K562 (cell line): ENCODE measurements around the gene DAPK2. TPM values are rescaled to one million over a fixed set of nuclear protein-coding genes. Genes with fewer than 3 reads are reported as not detected.

ENCODE experiments used
- CBFA2T2 ChIP-seq: fragments of 450-650 bp; conservative IDR thresholded peaks from 2 replicates; pipeline ENCODE4 v1.6.1; 2017; ENCODE audit warnings: mild to moderate bottlenecking
- FIP1L1 ChIP-seq: fragments of 200-400 bp; formaldehyde crosslinking; IDR thresholded peaks from 2 replicates; pipeline ENCODE4 v1.6.1; 2018; ENCODE audit warnings: mild to moderate bottlenecking, low read depth, low read length; ENCODE audit not compliant: poor library complexity, severe bottlenecking
- GTF2A2 ChIP-seq: IDR thresholded peaks from 2 replicates; pipeline ENCODE4 v1.6.1; 2016; ENCODE audit warnings: mild to moderate bottlenecking, missing genetic modification characterization, missing compliant biosample characterization
- KLF10 ChIP-seq: fragments of 250-450 bp; sonication (Bioruptor Pico); IDR thresholded peaks from 2 replicates; pipeline ENCODE4 v1.6.1; 2021; ENCODE audit warnings: matching md5 sums
- MBD2 ChIP-seq: sonication (generic); IDR thresholded peaks from 2 replicates; pipeline ENCODE4 v1.6.1; 2016; ENCODE audit warnings: low read depth, borderline replicate concordance
- MYNN ChIP-seq, 2 experiments: sonication (generic); formaldehyde crosslinking in 1 of 2; IDR thresholded peaks; 2 replicates each; pipeline versions ENCODE4 v1.5.0 to v1.6.1; 2016 to 2020; ENCODE audit warnings: antibody characterized with exemption in 1 of 2, missing genetic modification reagents in 1 of 2
- NCOA4 ChIP-seq: fragments of 450-650 bp; IDR thresholded peaks from 2 replicates; pipeline ENCODE4 v1.6.1; 2018; ENCODE audit warnings: mild to moderate bottlenecking; ENCODE audit not compliant: partially characterized antibody
- PHTF2 ChIP-seq: fragments of 250-450 bp; sonication (Bioruptor Pico); IDR thresholded peaks from 2 replicates; pipeline ENCODE4 v1.5.0; 2021; ENCODE audit warnings: mild to moderate bottlenecking
- POLR2H ChIP-seq: IDR thresholded peaks from 2 replicates; pipeline ENCODE4 v1.6.1; 2016; ENCODE audit warnings: missing genetic modification characterization, low read depth, mild to moderate bottlenecking, control low read depth, missing compliant biosample characterization, moderate library complexity
- RBM14 ChIP-seq: fragments of 200-400 bp; formaldehyde crosslinking; IDR thresholded peaks from 2 replicates; pipeline ENCODE4 v1.6.1; 2018; ENCODE audit warnings: low read depth, mild to moderate bottlenecking, low read length, moderate library complexity, borderline replicate concordance; ENCODE audit not compliant: insufficient read depth
- SIN3A ChIP-seq, 2 experiments: fragments of 150-350 bp in 1 of 2; IDR thresholded peaks; 2 replicates each; pipeline ENCODE4 v1.6.1; 2011 to 2016; ENCODE audit warnings: borderline replicate concordance in 2 of 2, low read depth in 2 of 2, low read length in 2 of 2, mild to moderate bottlenecking in 2 of 2, moderate library complexity in 2 of 2; ENCODE audit not compliant: control insufficient read depth in 1 of 2
- SMARCA4 ChIP-seq: fragments of 450-650 bp; IDR thresholded peaks from 2 replicates; pipeline ENCODE4 v1.6.1; 2016
- SMARCA5 ChIP-seq: fragments of 450-650 bp; IDR thresholded peaks from 2 replicates; pipeline ENCODE4 v1.6.1; 2016
- TEAD1 ChIP-seq, 2 experiments: fragments of 450-650 bp in 1 of 2; sonication (generic) in 1 of 2; formaldehyde crosslinking; IDR thresholded peaks; 2 replicates each; pipeline versions ENCODE4 v1.4.0 to v1.8.0; 2020 to 2022; ENCODE audit warnings: mild to moderate bottlenecking in 2 of 2, missing genetic modification reagents in 1 of 2
- ZNF165 ChIP-seq: fragments of 250-450 bp; sonication (Bioruptor Pico); IDR thresholded peaks from 2 replicates; pipeline ENCODE4 v1.4.0; 2020; ENCODE audit warnings: borderline replicate concordance
- ZNF347 ChIP-seq: fragments of 450-650 bp; formaldehyde crosslinking; IDR thresholded peaks from 2 replicates; pipeline ENCODE4 v1.4.0; 2020; ENCODE audit warnings: low read depth, mild to moderate bottlenecking, moderate library complexity
- polyA plus RNA-seq, 8 experiments: library from polyadenylated mRNA; depleted of rRNA in 4 of 8; stranded (reverse) in 5 of 8; unstranded in 3 of 8; fragments of >200 nt; fragmentation: Nextera tagmentation in 2 of 8; fragmentation: Illumina TruSeq in 1 of 8; extraction: Ambion mirVana in 2 of 8; extraction: Trizol in 1 of 8; gene quantifications; 2 replicates each; pipeline versions ENCODE4 v1.2.1 to v1.2.3, GENCODE V29; 2011 to 2014; ENCODE audit warnings: inconsistent platforms in 1 of 8, missing spikeins in 1 of 8
- total RNA-seq, 7 experiments: library from RNA; depleted of rRNA in 6 of 7; stranded (reverse); fragments of >200 nt in 6 of 7; fragmentation: Illumina TruSeq in 2 of 7; extraction: Trizol in 2 of 7; gene quantifications; 2 replicates each; pipeline versions ENCODE4 v1.2.1 to v1.2.3, GENCODE V29; 2011 to 2021; ENCODE audit warnings: low replicate concordance in 1 of 7
- TF ChIP-seq, protein P1 (sequence below), 3 experiments: IDR thresholded peaks in 2 of 3; conservative IDR thresholded peaks in 1 of 3; 2 replicates each; pipeline ENCODE4 v1.5.1; 2011 to 2012; ENCODE audit warnings: low read length in 3 of 3, mild to moderate bottlenecking in 3 of 3, control low read depth in 2 of 3, improper control_type of control experiment in 1 of 3, inconsistent platforms in 1 of 3, low read depth in 1 of 3, mixed read lengths in 1 of 3, moderate library complexity in 1 of 3; ENCODE audit not compliant: insufficient read depth in 2 of 3
- TF ChIP-seq, protein P2 (sequence below): fragments of 200-800 bp; sonication (Bioruptor generic); IDR thresholded peaks from 2 replicates; pipeline ENCODE4 v1.6.1; 2016; ENCODE audit warnings: missing genetic modification characterization, missing compliant biosample characterization

Gene DAPK2
- total and polyA plus RNA-seq, 9 of the 15 experiments (the other 6 are each of a cell fraction or from before 2014, with no cell fraction given) = 0.14 to 5.2 (median 2.2) TPM

DNA sequence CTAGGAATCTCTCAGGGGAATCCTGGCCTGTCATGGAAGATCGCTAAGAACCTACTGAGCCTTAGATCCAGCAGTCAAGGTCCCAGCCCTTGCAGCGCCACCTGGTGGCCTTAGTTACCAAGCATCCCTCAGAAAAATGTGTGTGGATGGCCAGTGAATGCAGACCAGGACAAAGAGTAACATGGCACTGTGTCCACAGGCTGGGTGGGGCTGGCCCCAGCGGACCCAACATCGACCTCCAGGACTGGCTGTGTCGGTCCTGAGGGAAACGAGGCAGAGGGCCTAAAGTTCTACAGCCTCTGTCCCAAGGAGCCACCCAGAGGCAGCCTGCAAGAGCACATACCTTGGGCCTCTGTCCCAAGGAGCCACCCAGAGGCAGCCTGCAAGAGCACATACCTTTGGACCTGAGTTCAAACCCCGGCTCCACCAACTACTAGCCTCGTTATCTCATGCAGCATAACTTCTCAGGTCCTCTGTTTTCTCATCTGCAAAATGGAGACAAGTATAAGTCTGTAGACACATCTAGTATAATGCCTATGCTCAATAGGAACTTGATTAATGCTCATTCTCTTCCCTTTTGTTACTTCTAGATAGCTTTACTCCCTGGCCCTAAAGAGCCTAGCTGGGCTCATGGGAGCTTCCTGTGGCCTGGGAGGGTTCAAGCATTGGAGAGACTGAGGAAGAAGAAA is 155.1 kb downstream of the DAPK2 start (continued):
- TF ChIP-seq FIP1L1 = no peak
- no peak for TF ChIP-seq SMARCA4
- no peak for TF ChIP-seq MBD2
- TF ChIP-seq NCOA4 = no peak
- TF ChIP-seq POLR2H (tag) = no peak
- TF ChIP-seq MYNN (IDR thresholded peaks at IDR 0.05) = 0 out of 2 replicates have a peak, but pooled peaks have one; percentile 16
- no peak for TF ChIP-seq MYNN (CRISPR knock-in tag; IDR thresholded peaks at IDR 0.05)
- no peak for TF ChIP-seq PHTF2 (CRISPR knock-in tag)
- no peak for TF ChIP-seq KLF10
- no peak for TF ChIP-seq CBFA2T2
- TF ChIP-seq TEAD1 (CRISPR knock-in tag; IDR thresholded peaks at IDR 0.05) = peak in 1 of 2 experiments; percentile 89; a peak in 2 of 4 replicates
- no peak for TF ChIP-seq RBM14
- peak; percentile 11; the same call in 1 of the 2 replicates for TF ChIP-seq SMARCA5
- no peak for TF ChIP-seq GTF2A2 (tag)
- TF ChIP-seq ZNF347 = no peak
- TF ChIP-seq, protein P1, sequence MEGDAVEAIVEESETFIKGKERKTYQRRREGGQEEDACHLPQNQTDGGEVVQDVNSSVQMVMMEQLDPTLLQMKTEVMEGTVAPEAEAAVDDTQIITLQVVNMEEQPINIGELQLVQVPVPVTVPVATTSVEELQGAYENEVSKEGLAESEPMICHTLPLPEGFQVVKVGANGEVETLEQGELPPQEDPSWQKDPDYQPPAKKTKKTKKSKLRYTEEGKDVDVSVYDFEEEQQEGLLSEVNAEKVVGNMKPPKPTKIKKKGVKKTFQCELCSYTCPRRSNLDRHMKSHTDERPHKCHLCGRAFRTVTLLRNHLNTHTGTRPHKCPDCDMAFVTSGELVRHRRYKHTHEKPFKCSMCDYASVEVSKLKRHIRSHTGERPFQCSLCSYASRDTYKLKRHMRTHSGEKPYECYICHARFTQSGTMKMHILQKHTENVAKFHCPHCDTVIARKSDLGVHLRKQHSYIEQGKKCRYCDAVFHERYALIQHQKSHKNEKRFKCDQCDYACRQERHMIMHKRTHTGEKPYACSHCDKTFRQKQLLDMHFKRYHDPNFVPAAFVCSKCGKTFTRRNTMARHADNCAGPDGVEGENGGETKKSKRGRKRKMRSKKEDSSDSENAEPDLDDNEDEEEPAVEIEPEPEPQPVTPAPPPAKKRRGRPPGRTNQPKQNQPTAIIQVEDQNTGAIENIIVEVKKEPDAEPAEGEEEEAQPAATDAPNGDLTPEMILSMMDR (IDR thresholded peaks at IDR 0.05 in 2 of 3, conservative IDR thresholded peaks at IDR 0.05 in 1 of 3; ENCODE audit: insufficient read depth in 2 of 3, low read depth in 1 of 3, low read length in 3 of 3) = peak; percentile 82 to 97 (median 85)
- TF ChIP-seq ZNF165 (CRISPR knock-in tag) = no peak
- TF ChIP-seq SIN3A (IDR thresholded peaks at IDR 0.05; ENCODE audit: borderline replicate concordance in 2 of 2, control insufficient read depth in 1 of 2, low read depth in 2 of 2, low read length in 2 of 2) = no peak
- TF ChIP-seq, protein P2, sequence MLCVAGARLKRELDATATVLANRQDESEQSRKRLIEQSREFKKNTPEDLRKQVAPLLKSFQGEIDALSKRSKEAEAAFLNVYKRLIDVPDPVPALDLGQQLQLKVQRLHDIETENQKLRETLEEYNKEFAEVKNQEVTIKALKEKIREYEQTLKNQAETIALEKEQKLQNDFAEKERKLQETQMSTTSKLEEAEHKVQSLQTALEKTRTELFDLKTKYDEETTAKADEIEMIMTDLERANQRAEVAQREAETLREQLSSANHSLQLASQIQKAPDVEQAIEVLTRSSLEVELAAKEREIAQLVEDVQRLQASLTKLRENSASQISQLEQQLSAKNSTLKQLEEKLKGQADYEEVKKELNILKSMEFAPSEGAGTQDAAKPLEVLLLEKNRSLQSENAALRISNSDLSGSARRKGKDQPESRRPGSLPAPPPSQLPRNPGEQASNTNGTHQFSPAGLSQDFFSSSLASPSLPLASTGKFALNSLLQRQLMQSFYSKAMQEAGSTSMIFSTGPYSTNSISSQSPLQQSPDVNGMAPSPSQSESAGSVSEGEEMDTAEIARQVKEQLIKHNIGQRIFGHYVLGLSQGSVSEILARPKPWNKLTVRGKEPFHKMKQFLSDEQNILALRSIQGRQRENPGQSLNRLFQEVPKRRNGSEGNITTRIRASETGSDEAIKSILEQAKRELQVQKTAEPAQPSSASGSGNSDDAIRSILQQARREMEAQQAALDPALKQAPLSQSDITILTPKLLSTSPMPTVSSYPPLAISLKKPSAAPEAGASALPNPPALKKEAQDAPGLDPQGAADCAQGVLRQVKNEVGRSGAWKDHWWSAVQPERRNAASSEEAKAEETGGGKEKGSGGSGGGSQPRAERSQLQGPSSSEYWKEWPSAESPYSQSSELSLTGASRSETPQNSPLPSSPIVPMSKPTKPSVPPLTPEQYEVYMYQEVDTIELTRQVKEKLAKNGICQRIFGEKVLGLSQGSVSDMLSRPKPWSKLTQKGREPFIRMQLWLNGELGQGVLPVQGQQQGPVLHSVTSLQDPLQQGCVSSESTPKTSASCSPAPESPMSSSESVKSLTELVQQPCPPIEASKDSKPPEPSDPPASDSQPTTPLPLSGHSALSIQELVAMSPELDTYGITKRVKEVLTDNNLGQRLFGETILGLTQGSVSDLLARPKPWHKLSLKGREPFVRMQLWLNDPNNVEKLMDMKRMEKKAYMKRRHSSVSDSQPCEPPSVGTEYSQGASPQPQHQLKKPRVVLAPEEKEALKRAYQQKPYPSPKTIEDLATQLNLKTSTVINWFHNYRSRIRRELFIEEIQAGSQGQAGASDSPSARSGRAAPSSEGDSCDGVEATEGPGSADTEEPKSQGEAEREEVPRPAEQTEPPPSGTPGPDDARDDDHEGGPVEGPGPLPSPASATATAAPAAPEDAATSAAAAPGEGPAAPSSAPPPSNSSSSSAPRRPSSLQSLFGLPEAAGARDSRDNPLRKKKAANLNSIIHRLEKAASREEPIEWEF (CRISPR knock-in tag) = no peak
